Heart left ventricle (tissue), 16 donors: ENCODE results near the gene PTPRU. TPM values are rescaled to one million over a fixed set of nuclear protein-coding genes. Genes with fewer than 3 reads are reported as not detected.
"Not testable (repeated sequence)": the region's sequence is repeated elsewhere in the genome, so short reads cannot be mapped to it uniquely, and the experiment has no call there.

Experiments used
- ATAC-seq, 4 donors: fragments of 200-7000 bp; cut with Tn5 transposase; one replicate each; pipeline ENCODE4 v1.9.1; 2020 to 2022; ENCODE audit warnings: moderate library complexity in 4 of 4, mild to moderate bottlenecking in 3 of 4, moderate number of reproducible peaks in 1 of 4
- DNase-seq, 5 donors: peaks; one replicate each; pipeline ENCODE4 v3.0.0-alpha.2; 2020
- H3K27ac ChIP-seq, 12 donors: fragments of 200-600 bp; sonication (generic) in 4 of 12; one replicate each; pipeline versions ENCODE4 v1.5.0 to v1.8.0; 2016 to 2022; ENCODE audit warnings: mild to moderate bottlenecking in 2 of 12
- H3K27me3 ChIP-seq, 9 donors: fragments of 200-600 bp; sonication (generic) in 2 of 9; one replicate each; pipeline versions ENCODE4 v1.5.1 to v1.8.0; 2016 to 2022; ENCODE audit warnings: mild to moderate bottlenecking in 3 of 9
- H3K36me3 ChIP-seq, 9 donors: fragments of 200-600 bp; sonication (generic) in 2 of 9; one replicate each; pipeline versions ENCODE4 v1.5.0 to v1.8.0; 2018 to 2022; ENCODE audit warnings: mild to moderate bottlenecking in 2 of 9
- H3K4me1 ChIP-seq, 12 donors: fragments of 200-600 bp; sonication (generic) in 4 of 12; one replicate each; pipeline versions ENCODE4 v1.5.0 to v1.8.0; 2016 to 2022; ENCODE audit warnings: mild to moderate bottlenecking in 3 of 12
- H3K4me3 ChIP-seq, 12 donors: fragments of 200-600 bp; sonication (generic) in 4 of 12; one replicate each; pipeline versions ENCODE4 v1.5.0 to v1.8.0; 2017 to 2022; ENCODE audit warnings: mild to moderate bottlenecking in 9 of 12, moderate library complexity in 4 of 12
- H3K9me3 ChIP-seq, 12 donors: fragments of 200-600 bp; sonication (generic) in 4 of 12; one replicate each; pipeline versions ENCODE4 v1.5.0 to v1.8.0; 2016 to 2022; ENCODE audit warnings: mild to moderate bottlenecking in 1 of 12
- POLR2A ChIP-seq, 2 donors: fragments of 450-650 bp; IDR thresholded peaks; one replicate each; pipeline ENCODE4 v1.6.1; 2017; ENCODE audit warnings: antibody characterized with exemption in 2 of 2, mild to moderate bottlenecking in 2 of 2, moderate library complexity in 2 of 2
- WGBS, 4 donors: extraction: QIAGEN DNeasy Blood & Tissue Kit in 2 of 4; methylation state at CpG; one replicate each; pipeline versions ENCODE4 v1.1.5 to v1.1.7; 2013 to 2018; 5-methylcytosine and 5-hydroxymethylcytosine counted together
- intact Hi-C, 10 donors: fragments of 100-400 bp; cut with DNase I; formaldehyde crosslinking; loops; one replicate each; pipeline versions ENCODE4 v1.11.1 to v1.14.2; 2022
- polyA plus RNA-seq, 2 donors: library from polyadenylated mRNA; stranded (reverse); fragments of 200-250 nt; gene quantifications; one replicate each; pipeline ENCODE4 v1.2.3, GENCODE V29; 2013
- total RNA-seq, 9 donors: library from RNA; depleted of rRNA in 2 of 9; stranded (reverse); fragments of >200 nt in 2 of 9; fragmentation: NEBNext Ultra II Directional in 3 of 9; extraction: Animal tissue kit (Norgen Biotek cat#: 25700) in 3 of 9; gene quantifications; one replicate each; pipeline versions ENCODE4 v1.1.0 to v1.2.4, GENCODE V29; 2016 to 2023
- TF ChIP-seq, protein P1 (sequence below), 12 donors: fragments of 200-600 bp; sonication (generic) in 4 of 12; IDR thresholded peaks; one replicate each; pipeline versions ENCODE4 v1.5.0 to v1.8.0; 2018 to 2022; ENCODE audit warnings: antibody characterized with exemption in 12 of 12, mild to moderate bottlenecking in 5 of 12
- donor health status: ischemic (EF 13 %, LVEDD 7.1; RV severe dilation, severe dysfunction).
- donor health status: healthy with polysubstance abuse.
- donor health status: DM: no; HTN: yes; CAD: no.
- donor health status: DM: no; HTN: no; CAD: no.
- donor health status: ischemic (EF 25% LVEDD 6.9; RV normal size, moderate dysfunction).
- donor health status: ischemic (EF 25% LVEDD 5.7; RV mildly dilated, moderate dysfunction).
- donor health status: healthy.
- donor health status: DM: yes; HTN: yes; CAD: no.
- donor health status: ischemic (EF 35%, LVEDD 5.7; RV mildly dilated, moderate dysfunction).
- donor health status: nonischemic (EF 11% LVEDD 7.7; RV severe dilation, severe dysfunction).
- donor health status: DM: yes; HTN: yes; CAD: no.
- donor health status: PGD.
- donor health status: ischemic (EF 29% LVEDD 5.4; RV normal size, mild dysfunction).
- donor health status: nonischemic (EF 23%, LVEDD 6.1; RV moderate dilation, normal function).

PTPRU gene
- total and polyA plus RNA-seq, 11 donors, result 7.1 to 59.9 (median 16.2) TPM

DNA sequence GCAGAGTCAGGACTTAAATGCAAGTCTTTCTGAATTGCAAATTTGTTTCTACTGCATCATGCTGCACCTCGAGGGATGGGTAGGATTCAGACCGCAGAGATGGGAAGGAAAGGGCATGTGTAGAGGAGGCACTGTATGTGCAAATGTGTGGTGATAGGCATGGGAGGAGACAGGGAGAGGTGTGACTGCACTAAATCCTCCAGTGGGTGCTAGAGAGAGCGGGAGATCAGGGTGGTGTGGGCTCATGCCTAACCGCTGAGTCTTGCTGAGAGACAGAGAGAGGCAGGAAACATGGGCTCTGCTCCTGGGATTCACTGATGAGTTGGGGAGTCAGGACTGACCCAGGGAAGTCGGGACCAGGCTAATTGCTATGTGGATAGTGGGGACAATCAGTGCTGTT is 61.1 kb downstream of the PTPRU start:
- no peaks in the 10 kb centered on the region for H3K27me3 ChIP-seq
- intact Hi-C loops, result no loop called here
- H3K27ac ChIP-seq, result no peak overlapping the region
- no peaks in the 10 kb centered on the region for H3K4me1 ChIP-seq
- no peak overlapping the region for H3K4me3 ChIP-seq
- no peak for ATAC-seq
- DNase-seq, result no peak
- WGBS, 4 donors, result 73 to 87% (median 79%) methylated on average over 5 of the region's 5 CpGs
- TF ChIP-seq, protein P1, sequence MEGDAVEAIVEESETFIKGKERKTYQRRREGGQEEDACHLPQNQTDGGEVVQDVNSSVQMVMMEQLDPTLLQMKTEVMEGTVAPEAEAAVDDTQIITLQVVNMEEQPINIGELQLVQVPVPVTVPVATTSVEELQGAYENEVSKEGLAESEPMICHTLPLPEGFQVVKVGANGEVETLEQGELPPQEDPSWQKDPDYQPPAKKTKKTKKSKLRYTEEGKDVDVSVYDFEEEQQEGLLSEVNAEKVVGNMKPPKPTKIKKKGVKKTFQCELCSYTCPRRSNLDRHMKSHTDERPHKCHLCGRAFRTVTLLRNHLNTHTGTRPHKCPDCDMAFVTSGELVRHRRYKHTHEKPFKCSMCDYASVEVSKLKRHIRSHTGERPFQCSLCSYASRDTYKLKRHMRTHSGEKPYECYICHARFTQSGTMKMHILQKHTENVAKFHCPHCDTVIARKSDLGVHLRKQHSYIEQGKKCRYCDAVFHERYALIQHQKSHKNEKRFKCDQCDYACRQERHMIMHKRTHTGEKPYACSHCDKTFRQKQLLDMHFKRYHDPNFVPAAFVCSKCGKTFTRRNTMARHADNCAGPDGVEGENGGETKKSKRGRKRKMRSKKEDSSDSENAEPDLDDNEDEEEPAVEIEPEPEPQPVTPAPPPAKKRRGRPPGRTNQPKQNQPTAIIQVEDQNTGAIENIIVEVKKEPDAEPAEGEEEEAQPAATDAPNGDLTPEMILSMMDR (IDR thresholded peaks at IDR 0.05), result no peak
- TF ChIP-seq POLR2A (IDR thresholded peaks at IDR 0.05), result no peak
- H3K9me3 ChIP-seq, result peaks cover 0 to 2% (median 0%) of the 10 kb centered on the region in 12 donors
- peaks cover 0 to 21% (median 0%) of the 10 kb centered on the region in 9 donors for H3K36me3 ChIP-seq

DNA sequence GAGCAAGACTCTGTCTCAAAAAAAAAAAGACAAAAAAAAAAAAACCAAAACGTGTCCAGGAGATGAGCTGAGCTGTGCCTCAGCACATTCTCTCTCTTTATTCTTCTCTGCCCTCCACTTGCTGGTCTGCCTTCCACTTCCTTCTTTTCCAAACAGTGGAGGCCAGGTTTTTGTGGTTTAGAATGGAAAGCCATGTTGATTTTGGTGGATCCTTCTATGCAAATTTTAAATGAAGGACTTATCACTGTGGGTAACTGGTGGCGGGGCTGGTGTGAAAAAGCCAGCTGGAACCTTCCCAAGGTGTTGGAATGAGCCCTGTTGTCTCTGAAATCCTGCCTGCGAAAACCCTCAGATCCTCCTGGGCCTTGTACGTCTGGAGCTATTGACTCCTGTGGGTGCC is 61.9 kb downstream of the PTPRU start:
- H3K4me3 ChIP-seq, result no peak overlapping the region
- H3K27ac ChIP-seq, result no peak overlapping the region
- DNase-seq, result no peak
- TF ChIP-seq, protein P1 (IDR thresholded peaks at IDR 0.05), result no peak
- TF ChIP-seq POLR2A (IDR thresholded peaks at IDR 0.05), result no peak
- H3K4me1 ChIP-seq, result no peaks in the 10 kb centered on the region
- intact Hi-C loops, result no loop called here
- H3K27me3 ChIP-seq, result no peaks in the 10 kb centered on the region
- WGBS, 4 donors, result 62 to 88% (median 66%) methylated on average over 4 of the region's 4 CpGs
- peaks cover 0 to 2% (median 0%) of the 10 kb centered on the region in 12 donors for H3K9me3 ChIP-seq
- H3K36me3 ChIP-seq, result peaks cover 0 to 21% (median 0%) of the 10 kb centered on the region in 9 donors
- ATAC-seq, result no peak

DNA sequence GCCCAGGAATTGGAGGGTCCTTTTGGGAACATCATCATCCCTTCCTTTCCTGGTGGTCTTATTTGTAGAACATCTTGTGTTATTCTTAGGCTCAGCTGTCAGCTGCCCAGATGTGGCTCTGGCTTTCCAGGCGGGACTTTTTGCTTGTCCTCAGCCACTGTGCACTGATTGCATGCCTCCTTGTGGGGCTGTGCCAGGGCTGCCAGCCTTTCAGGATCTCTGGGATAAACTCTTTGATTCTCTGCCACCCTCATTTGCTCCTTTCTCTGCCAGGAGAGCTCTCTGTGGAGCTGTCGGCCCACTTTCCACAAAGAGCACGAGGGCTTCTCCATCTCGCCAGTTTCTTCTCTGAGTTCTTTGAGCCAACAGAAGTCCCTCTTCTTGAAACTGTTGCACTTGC is 63.1 kb downstream of the PTPRU start:
- intact Hi-C loops, result no loop called here
- DNase-seq (no peak), ATAC-seq (no peak)
- Histone ChIP-seq H3K27me3 (no peaks in the 10 kb centered on the region), H3K36me3 (peaks cover 0 to 26% (median 0%) of the 10 kb centered on the region in 9 donors), H3K4me1 (no peaks in the 10 kb centered on the region), H3K27ac (no peak overlapping the region), H3K9me3 (peaks cover 0 to 2% (median 0%) of the 10 kb centered on the region in 12 donors), H3K4me3 (no peak overlapping the region)
- WGBS, 4 donors, result 90 to 93% (median 92%) methylated on average over 4 of the region's 4 CpGs
- TF ChIP-seq, protein P1 (IDR thresholded peaks at IDR 0.05), result no peak
- no peak for TF ChIP-seq POLR2A (IDR thresholded peaks at IDR 0.05)

DNA sequence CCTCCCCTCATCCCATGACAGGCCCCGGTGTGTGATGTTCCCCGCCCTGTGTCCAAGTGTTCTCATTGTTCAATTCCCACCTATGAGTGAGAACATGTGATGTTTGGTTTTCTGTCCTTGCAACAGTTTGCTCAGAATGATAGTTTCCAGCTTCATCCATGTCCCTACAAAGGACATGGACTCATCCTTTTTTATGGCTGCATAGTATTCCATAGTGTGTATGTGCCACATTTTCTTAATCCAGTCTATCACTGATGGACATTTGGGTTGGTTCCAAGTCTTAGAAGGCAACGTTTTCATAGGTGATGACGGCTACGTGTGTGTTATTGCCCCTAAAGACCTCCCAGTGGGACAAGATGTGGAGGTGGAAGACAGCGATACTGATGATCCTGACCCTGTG is 65.4 kb downstream of the PTPRU start:
- peaks cover 0 to 32% (median 0%) of the 10 kb centered on the region in 9 donors for H3K36me3 ChIP-seq
- H3K27ac ChIP-seq, ATAC-seq, intact Hi-C loops, H3K4me3 ChIP-seq, DNase-seq, H3K27me3 ChIP-seq, H3K9me3 ChIP-seq, H3K4me1 ChIP-seq: not testable (repeated sequence)
- 83 to 93% (median 86%) methylated on average over 6 of the region's 6 CpGs for WGBS, 4 donors
